ENCODE results near the gene SERPINE3. TPM values are rescaled to one million over a fixed set of nuclear protein-coding genes. Genes with fewer than 3 reads are reported as not detected.

Gene SERPINE3
- total and polyA plus RNA-seq, 2 experiments from 2014 or later: 0.17 to 0.31 TPM

Small RNA genes within 50 kb of the gene (microRNA-seq; reads per million reads assigned to microRNA genes)
- not detected for gene MIR5693

Small RNA genes within 50 kb of the gene (small RNA-seq; reads per million reads assigned to genes)
- gene MIR5693 (ENCODE audit: low replicate concordance): not detected

Other genes with a start within 250 kb of the SERPINE3 start
- 9.4 and 24.5 TPM in 2 replicates for gene C13orf42, start 228.4 kb upstream of the SERPINE3 start, total RNA-seq (2014; rRNA removed; shearing (Covaris generic))
- 94.4 and 96.5 TPM in 2 replicates for gene C13orf42, start 228.4 kb upstream of the SERPINE3 start, polyA plus RNA-seq (2016; fragmentation: Nextera tagmentation; extraction: Ambion mirVana)
- 84.1 and 109 TPM in 2 replicates for gene FAM124A, start 117.3 kb upstream of the SERPINE3 start, total RNA-seq (2014; rRNA removed; shearing (Covaris generic))
- gene FAM124A, start 117.3 kb upstream of the SERPINE3 start, polyA plus RNA-seq (2016; fragmentation: Nextera tagmentation; extraction: Ambion mirVana): 35.9 and 37.7 TPM in 2 replicates
- 38.6 and 47.2 TPM in 2 replicates for gene INTS6, start 113.3 kb downstream of the SERPINE3 start, total RNA-seq (2014; rRNA removed; shearing (Covaris generic))
- 24.8 and 25.1 TPM in 2 replicates for gene INTS6, start 113.3 kb downstream of the SERPINE3 start, polyA plus RNA-seq (2016; fragmentation: Nextera tagmentation; extraction: Ambion mirVana)
- gene WDFY2, start 244.8 kb downstream of the SERPINE3 start, total RNA-seq (2014; rRNA removed; shearing (Covaris generic)): 24.0 and 31.3 TPM in 2 replicates
- 11.4 and 12.2 TPM in 2 replicates for gene WDFY2, start 244.8 kb downstream of the SERPINE3 start, polyA plus RNA-seq (2016; fragmentation: Nextera tagmentation; extraction: Ambion mirVana)